Measurements from ENCODE around the gene NAE1.
"Not testable (repeated sequence)": the region's sequence is repeated elsewhere in the genome, so short reads cannot be mapped to it uniquely, and the experiment has no call there.

GRCh38 chr16:66793984-66794383 is 36.8 kb downstream of the NAE1 start:
- TF ChIP-seq POLR2A (IDR thresholded peaks at IDR 0.05), result not testable (repeated sequence)
- TF ChIP-seq, protein P1, sequence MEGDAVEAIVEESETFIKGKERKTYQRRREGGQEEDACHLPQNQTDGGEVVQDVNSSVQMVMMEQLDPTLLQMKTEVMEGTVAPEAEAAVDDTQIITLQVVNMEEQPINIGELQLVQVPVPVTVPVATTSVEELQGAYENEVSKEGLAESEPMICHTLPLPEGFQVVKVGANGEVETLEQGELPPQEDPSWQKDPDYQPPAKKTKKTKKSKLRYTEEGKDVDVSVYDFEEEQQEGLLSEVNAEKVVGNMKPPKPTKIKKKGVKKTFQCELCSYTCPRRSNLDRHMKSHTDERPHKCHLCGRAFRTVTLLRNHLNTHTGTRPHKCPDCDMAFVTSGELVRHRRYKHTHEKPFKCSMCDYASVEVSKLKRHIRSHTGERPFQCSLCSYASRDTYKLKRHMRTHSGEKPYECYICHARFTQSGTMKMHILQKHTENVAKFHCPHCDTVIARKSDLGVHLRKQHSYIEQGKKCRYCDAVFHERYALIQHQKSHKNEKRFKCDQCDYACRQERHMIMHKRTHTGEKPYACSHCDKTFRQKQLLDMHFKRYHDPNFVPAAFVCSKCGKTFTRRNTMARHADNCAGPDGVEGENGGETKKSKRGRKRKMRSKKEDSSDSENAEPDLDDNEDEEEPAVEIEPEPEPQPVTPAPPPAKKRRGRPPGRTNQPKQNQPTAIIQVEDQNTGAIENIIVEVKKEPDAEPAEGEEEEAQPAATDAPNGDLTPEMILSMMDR (IDR thresholded peaks at IDR 0.05), result not testable (repeated sequence)
